Neuron (in vitro differentiated cells): ENCODE measurements around the gene FGF8.

Source experiments
- H2AFZ ChIP-seq: one replicate; pipeline ENCODE4 v1.6.1; 2013; ENCODE audit warnings: low read depth, mild to moderate bottlenecking, inconsistent platforms, low read length, moderate library complexity
- H3K27me3 ChIP-seq: one replicate; pipeline ENCODE4 v1.6.1; 2013; ENCODE audit warnings: low read length; ENCODE audit not compliant: insufficient read depth
- H3K36me3 ChIP-seq: one replicate; pipeline ENCODE4 v1.6.1; 2013; ENCODE audit warnings: low read length; ENCODE audit not compliant: insufficient read depth
- H3K4me1 ChIP-seq: one replicate; pipeline ENCODE4 v1.6.1; 2013; ENCODE audit warnings: low read length; ENCODE audit not compliant: insufficient read depth
- H3K4me3 ChIP-seq: 2 replicates; pipeline ENCODE4 v1.5.1; 2013; ENCODE audit warnings: mild to moderate bottlenecking, low read length, moderate library complexity
- H3K9me3 ChIP-seq: one replicate; pipeline ENCODE4 v1.6.1; 2013; ENCODE audit warnings: low read length

Gene FGF8

DNA sequence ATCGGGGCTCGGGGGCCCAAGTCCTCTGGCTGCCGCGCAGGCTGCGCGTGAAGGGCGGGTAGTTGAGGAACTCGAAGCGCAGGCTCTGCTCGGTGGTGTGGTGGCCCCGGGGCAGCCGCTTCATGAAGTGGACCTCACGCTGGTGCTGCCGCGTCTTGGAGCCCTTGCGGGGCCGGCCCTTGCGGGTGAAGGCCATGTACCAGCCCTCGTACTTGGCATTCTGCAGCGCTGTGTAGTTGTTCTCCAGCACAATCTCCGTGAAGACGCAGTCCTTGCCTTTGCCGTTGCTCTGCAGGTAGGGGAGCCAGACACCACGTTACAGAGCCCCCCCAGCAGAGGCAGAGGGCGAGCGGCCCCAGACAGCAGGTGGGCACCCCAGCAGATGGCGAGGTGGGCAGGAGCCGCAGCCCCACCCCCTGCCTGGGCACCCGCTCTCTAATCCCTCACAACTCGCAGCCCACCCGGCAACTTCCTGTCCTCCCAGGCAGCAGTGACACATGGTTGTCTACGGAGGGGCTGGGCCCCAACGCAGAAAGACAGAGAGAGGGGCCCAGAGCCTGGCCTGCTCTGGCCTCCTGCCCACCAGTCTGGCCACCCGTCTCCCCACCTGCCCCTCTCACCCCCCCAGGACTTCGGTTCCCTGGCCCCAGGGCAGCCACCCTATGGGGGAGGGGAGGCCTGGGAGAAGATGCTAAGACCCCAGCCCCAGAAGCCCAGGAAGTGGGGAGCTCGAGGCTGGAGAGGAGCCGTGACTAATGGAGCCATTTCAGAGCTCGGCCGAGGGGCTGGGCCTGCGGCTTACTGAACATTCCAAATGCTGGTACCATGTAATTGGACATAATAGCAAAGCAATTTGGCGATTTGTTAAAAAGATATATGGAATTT is 5.3 kb downstream of the FGF8 start:
- H3K4me3 ChIP-seq: no peak overlapping the region
- H3K27me3 ChIP-seq: peaks cover 95% of the 10 kb centered on the region
- peaks cover 3% of the 10 kb centered on the region for H3K4me1 ChIP-seq
- no peaks in the 10 kb centered on the region for H3K36me3 ChIP-seq
- H3K9me3 ChIP-seq: no peaks in the 10 kb centered on the region
- no peak overlapping the region for H2AFZ ChIP-seq

DNA sequence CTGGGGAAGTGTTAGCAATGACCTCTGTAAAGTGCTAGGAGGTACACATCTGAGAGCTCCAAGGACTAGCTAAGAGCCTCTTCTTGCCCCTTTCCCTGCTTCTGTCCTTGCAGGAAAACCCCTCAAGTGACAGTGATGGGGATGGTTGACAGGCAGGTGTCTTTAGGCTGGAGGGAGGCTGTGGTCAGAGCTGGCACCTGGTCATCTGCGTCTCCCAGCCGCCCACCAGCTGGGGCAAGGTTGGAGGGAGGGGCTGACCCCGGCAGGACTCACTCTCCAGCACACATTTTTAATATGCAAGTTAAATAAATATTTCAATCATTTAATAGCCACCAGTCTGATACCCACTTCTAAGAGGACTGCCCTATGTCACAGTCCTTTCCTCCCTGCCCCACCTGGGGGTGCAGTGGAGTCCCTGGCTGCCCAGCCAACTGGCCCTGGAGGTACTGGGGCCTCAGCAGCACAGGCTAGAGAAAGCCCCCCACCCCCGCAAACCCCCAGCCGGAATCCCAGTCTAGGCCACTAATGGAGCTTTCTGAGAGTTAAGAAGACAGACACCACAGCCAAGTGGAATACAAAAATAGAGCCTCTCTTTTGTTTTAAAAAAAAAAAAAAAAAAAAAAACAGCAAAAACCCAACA is 6.3 kb downstream of the FGF8 start:
- Histone ChIP-seq H3K4me3 (no peak overlapping the region), H3K27me3 (peaks cover 95% of the 10 kb centered on the region), H3K36me3 (no peaks in the 10 kb centered on the region), H3K4me1 (peaks cover 3% of the 10 kb centered on the region), H2AFZ (no peak overlapping the region), H3K9me3 (no peaks in the 10 kb centered on the region)

DNA sequence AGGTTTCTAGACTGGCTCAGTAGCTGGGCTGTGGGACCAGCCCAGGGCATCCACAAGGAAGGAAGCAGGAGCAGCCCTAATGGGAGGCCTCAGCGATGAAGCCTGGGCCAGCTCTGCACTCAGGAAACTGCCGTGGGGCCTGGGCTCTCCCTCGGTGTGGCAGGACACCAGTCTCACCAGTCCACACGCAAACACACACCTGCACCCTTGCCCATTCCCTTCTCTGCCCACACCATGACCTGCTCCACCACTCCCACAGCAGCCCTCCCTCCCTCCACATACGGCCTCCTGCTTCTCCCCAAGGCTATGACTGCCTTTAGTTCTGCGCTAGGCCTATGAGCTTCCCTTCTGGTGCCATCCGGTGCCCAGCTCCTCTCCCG is 7.1 kb downstream of the FGF8 start:
- Histone ChIP-seq H3K27me3 (peaks cover 90% of the 10 kb centered on the region), H3K4me3 (no peak overlapping the region), H3K36me3 (no peaks in the 10 kb centered on the region), H3K4me1 (peaks cover 3% of the 10 kb centered on the region), H3K9me3 (no peaks in the 10 kb centered on the region), H2AFZ (no peak overlapping the region)

DNA sequence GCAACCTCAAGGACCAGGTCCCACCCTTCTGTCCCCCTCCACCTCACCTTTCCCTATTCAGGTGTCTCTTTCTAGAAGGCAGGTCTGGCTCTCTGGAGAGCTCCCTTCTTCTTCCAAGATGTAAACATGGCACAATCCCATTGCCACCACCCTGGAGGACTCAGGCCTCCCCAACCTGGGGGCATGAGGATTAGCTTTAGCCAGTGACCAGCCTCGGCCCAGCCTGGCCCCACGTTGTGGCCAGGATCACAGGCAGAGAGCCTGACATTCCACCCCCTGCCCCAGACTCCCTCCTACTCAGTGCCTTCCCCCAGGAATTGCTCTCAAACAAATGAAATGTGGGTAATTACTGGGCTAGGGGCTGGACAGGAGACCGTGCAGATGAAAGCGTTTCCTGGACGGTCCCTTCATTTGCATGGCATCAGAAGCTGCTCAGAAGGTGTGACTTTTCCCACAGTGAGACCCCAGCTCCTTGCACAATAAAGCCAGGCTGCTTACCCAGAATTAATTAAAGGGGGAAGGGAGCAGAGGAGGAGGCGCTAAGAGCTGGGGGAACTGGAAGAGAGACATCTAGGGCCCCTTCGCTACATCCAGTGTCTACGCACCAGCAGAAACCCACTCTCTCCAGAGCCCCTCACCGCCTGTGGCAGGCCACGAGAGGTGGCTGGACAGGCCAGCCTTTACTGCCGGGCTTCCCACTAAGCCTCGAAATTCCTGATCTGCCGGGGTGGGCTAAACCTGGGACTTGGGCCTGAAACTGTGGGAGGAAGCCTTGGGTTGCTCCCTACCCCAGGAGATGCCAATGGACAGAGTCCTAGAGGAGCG is 7.7 kb downstream of the FGF8 start:
- Histone ChIP-seq H3K4me3 (no peak overlapping the region), H3K27me3 (peaks cover 90% of the 10 kb centered on the region), H3K9me3 (no peaks in the 10 kb centered on the region), H3K36me3 (no peaks in the 10 kb centered on the region), H3K4me1 (peaks cover 1% of the 10 kb centered on the region), H2AFZ (no peak overlapping the region)

DNA sequence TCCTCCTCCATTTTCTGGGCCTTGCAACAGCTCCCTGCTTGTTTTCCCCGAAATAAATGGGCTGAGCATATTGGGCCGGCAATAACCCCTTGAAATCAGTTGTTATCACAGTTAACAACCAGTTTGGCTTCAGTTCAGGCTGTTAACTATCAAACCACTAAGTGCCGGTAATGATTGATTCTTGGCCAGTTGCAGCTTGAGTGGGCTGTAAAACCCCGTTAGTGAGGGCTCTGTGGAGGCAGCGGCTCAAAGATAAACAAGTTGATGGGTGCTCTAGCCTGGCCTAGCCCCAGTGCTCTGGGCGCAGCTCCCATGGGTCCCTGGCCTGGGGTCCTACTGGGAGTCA is 8.3 kb downstream of the FGF8 start:
- H3K27me3 ChIP-seq: peaks cover 90% of the 10 kb centered on the region
- no peaks in the 10 kb centered on the region for H3K9me3 ChIP-seq
- H2AFZ ChIP-seq: no peak overlapping the region
- no peaks in the 10 kb centered on the region for H3K4me1 ChIP-seq
- H3K4me3 ChIP-seq: no peak overlapping the region
- H3K36me3 ChIP-seq: no peaks in the 10 kb centered on the region

DNA sequence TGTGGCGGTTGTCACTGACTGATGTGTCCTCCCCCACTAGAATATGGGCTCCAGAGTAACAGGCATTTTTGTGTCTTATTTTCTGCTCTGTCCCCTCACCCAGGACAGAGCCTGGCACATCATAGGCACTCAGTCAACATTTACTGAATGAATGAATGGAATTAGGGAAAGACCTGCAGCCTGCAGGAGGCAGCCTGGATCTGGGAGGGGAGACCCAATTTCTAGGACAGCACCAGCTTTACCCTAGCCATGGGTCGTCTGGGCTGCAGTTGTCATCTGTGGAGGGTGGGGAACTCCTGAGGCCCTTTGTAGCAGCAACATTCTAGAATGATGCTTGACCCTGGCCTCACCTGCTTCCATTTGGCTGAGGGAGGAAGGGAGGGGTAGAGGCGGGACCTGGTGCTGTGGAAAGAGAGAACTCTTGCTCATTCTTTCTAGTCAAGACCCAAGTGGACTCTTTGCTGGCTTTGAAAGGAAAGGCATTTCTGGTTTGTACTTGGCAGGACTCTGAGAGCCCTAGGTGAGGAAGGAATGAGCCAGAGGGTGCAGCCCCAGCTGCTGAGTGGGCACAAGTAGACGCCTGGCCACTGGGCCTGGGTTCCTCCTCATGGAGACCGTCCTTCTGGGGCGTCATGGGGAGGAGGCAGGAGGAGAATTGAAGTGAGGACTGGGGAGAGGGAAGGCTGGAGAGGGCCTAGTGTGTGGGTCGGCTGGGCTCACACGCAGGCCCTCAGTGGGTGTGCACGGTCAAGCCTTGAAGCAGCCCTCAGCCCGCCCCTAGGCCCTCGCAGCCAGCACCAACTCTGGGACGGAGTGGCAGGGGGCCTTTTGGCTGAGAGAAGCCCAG is 8.9 kb downstream of the FGF8 start:
- H3K36me3 ChIP-seq: no peaks in the 10 kb centered on the region
- no peaks in the 10 kb centered on the region for H3K9me3 ChIP-seq
- H3K27me3 ChIP-seq: peaks cover 90% of the 10 kb centered on the region
- no peaks in the 10 kb centered on the region for H3K4me1 ChIP-seq
- H3K4me3 ChIP-seq: no peak overlapping the region
- no peak overlapping the region for H2AFZ ChIP-seq

DNA sequence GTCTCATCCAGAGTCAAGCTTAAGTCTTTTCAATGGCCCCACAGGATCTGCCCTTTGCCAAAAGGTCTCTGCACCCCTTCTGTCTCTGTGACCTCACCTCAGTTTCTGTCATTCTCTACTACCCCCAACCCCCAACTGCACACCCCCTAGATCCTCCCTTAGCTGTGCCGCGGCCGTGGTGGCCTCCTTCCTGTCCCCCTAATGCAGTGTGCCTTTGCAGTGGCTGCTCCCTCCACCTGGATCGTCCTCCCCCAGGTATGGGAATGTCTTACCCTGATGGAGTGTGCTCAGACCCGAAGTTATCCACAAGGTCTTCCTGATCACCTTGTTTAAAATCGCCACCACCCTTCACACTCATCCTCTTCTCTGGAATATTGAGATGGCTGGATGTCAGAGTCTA is 9.6 kb downstream of the FGF8 start:
- no peaks in the 10 kb centered on the region for H3K4me1 ChIP-seq
- H3K9me3 ChIP-seq: no peaks in the 10 kb centered on the region
- H3K36me3 ChIP-seq: no peaks in the 10 kb centered on the region
- no peak overlapping the region for H3K4me3 ChIP-seq
- H2AFZ ChIP-seq: no peak overlapping the region
- peaks cover 90% of the 10 kb centered on the region for H3K27me3 ChIP-seq

DNA sequence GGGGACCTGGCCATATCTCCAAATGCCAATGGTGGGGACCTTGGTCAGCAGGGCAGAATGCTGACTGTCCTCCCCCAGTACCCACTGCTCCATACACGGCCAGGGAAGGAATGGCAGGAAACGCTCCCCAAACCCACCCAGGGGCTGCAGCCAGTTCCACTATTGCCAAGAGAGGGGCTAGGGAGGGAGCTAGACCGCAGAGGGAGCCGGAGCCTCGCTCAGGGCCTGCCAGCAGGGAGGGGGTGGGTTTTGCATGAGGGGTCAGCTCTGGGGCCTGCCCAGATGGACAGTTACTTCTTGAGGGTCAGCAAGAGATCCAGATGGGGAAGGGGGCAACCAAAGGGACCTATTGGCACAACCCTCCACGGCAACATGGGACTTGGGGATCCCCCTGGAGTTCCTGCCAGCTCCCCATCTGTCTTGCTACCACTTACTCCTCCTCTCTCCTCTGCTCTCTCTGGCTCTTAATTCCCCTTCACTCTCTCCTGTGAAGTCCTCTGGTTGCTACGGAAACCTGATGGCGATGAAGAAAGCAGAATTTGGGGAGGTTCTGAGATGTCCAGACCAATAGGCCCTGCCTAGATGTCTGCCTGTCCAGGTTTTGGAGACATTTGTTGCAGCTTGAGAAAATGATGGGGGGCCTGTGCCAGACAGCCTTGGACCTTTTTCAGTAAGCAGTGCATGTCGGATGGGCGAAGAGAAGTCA is 12.6 kb downstream of the FGF8 start:
- H3K9me3 ChIP-seq: no peaks in the 10 kb centered on the region
- H3K27me3 ChIP-seq: peaks cover 93% of the 10 kb centered on the region
- no peaks in the 10 kb centered on the region for H3K4me1 ChIP-seq
- no peaks in the 10 kb centered on the region for H3K36me3 ChIP-seq
- H2AFZ ChIP-seq: no peak overlapping the region
- no peak overlapping the region for H3K4me3 ChIP-seq

DNA sequence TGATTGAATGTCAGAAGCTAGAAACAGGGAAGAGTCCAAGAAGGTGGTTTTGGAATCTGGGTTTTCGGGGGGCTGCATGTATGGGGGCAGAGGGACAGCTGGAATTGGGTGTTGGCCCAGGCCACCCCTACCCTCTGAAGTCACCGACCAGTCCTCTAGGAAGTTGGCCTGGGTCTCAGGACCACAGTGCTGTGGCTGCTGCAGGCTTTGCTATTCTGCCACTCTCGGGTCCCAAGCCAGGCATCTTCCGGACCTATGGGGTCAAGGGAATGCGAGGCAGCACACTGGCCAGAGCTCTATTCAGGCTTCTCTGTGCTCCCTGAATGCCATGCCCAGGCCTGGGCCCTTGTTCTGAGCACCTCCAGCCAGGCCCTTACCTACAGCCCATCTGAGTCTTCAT is 13.2 kb downstream of the FGF8 start:
- Histone ChIP-seq H3K4me1 (no peaks in the 10 kb centered on the region), H2AFZ (no peak overlapping the region), H3K4me3 (no peak overlapping the region), H3K27me3 (peaks cover 93% of the 10 kb centered on the region), H3K9me3 (no peaks in the 10 kb centered on the region), H3K36me3 (no peaks in the 10 kb centered on the region)

DNA sequence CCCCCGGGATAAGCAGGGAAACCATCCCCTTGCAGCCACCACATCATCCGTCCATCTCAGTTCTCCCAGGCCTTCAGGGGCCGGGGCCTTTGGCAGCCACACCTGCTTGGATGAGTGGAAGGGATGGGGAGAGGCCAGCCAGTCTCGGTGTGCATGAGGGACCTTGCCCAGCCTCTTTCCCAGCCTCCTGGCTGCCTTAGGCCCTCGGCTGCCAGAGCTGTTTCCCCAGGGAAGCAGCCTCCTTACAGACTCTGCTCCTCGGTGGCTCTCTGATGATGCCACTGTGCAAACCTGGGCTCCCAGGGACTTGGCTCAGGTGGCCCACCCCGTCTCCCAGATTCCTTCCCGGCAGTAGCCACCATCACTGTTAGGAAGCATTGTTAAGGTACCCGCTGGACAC is 14.7 kb downstream of the FGF8 start:
- Histone ChIP-seq H3K36me3 (no peaks in the 10 kb centered on the region), H2AFZ (no peak overlapping the region), H3K4me1 (no peaks in the 10 kb centered on the region), H3K27me3 (peaks cover 90% of the 10 kb centered on the region), H3K4me3 (no peak overlapping the region), H3K9me3 (no peaks in the 10 kb centered on the region)

DNA sequence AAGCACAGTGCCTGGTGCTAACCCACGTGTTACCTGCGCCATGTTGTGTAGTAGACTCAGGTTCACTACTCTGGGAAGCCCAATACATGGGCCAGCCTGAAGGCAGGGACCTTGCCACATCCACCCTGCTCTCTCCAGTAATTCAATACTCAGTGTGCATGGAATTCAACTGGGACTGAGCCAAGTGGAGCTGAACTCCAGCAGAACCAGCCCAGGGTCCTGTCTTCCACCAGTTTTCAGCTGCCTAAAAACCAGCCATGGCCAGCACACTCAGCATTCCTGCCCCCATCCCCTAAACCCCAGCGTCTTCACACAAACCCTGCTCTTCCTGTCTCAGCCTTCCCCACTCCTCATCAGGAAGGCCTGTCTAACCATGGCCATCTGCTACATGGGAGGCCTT is 15.4 kb downstream of the FGF8 start:
- H3K27me3 ChIP-seq: peaks cover 88% of the 10 kb centered on the region
- no peaks in the 10 kb centered on the region for H3K4me1 ChIP-seq
- no peaks in the 10 kb centered on the region for H3K36me3 ChIP-seq
- no peak overlapping the region for H3K4me3 ChIP-seq
- H2AFZ ChIP-seq: no peak overlapping the region
- H3K9me3 ChIP-seq: no peaks in the 10 kb centered on the region
